Nephron (organoid): ENCODE measurements around the gene HRG.

Experiments used
- H3K27ac Mint-ChIP-seq, 3 experiments: 2 replicates each; pipeline ENCODE4 v1.8.0; 2020; ENCODE audit warnings: mixed read lengths in 3 of 3, mild to moderate bottlenecking in 2 of 3, moderate library complexity in 1 of 3
- H3K27me3 Mint-ChIP-seq: 2 replicates; pipeline ENCODE4 v1.8.0; 2021; ENCODE audit warnings: low read depth, mild to moderate bottlenecking, moderate library complexity, mixed read lengths
- H3K36me3 Mint-ChIP-seq: 2 replicates; pipeline ENCODE4 v1.8.0; 2020; ENCODE audit warnings: low read depth, mixed read lengths
- H3K4me1 Mint-ChIP-seq: 2 replicates; pipeline ENCODE4 v1.8.0; 2020; ENCODE audit warnings: mixed read lengths
- H3K4me3 Mint-ChIP-seq, 3 experiments: 2 replicates each; pipeline ENCODE4 v1.8.0; 2020; ENCODE audit warnings: mild to moderate bottlenecking in 3 of 3, mixed read lengths in 3 of 3, moderate library complexity in 2 of 3
- H3K9me3 Mint-ChIP-seq: 2 replicates; pipeline ENCODE4 v1.8.0; 2020; ENCODE audit warnings: mixed read lengths
- TF ChIP-seq, protein P1 (sequence below), 3 experiments: fragments of 200-600 bp; sonication (generic); IDR thresholded peaks; one replicate each; pipeline ENCODE4 v1.5.0; 2021; ENCODE audit warnings: antibody characterized with exemption in 3 of 3; ENCODE audit not compliant: unreplicated experiment in 3 of 3

The HRG gene

DNA sequence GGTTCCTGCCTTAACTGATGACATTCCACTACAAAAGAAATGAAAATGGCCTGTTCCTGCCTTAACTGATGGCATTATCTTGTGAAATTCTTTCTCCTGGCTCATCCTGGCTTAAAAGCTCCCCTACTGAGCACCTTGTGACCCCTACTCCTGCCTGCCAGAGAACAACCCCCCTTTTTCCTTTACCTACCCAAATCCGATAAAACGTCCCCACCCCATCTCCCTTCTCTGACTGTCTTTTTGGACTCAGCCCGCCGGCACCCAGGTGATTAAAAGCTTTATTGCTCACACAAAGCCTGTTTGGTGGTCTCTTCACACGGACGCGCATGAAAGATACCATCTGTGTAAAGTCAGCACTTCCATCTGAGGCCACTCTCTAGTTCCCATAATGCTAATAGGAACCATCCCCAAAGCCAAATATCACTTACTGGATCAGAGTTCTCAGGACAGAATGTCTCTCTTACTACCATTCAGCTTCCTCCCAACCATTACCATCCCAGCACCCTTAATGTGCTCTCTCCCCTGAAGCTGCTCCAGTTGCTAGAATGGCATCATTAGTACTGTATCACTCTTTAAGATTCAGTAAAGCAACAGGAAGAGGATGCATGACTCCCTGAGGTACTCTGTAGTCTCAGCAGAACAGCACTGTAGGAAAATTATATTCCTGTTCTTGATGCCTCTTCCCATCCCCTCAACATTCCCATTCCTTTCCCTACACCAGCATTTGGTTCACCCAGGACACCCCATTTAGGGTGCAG lies 2.3 kb upstream of the HRG start:
- Mint-ChIP-seq H3K4me1 (no peaks in the 10 kb centered on the region), H3K27ac (peak overlapping the region in 1 of 3 experiments; percentile 69), H3K9me3 (no peaks in the 10 kb centered on the region), H3K4me3 (no peak overlapping the region), H3K27me3 (peaks cover 6% of the 10 kb centered on the region), H3K36me3 (no peaks in the 10 kb centered on the region)
- TF ChIP-seq, protein P1, sequence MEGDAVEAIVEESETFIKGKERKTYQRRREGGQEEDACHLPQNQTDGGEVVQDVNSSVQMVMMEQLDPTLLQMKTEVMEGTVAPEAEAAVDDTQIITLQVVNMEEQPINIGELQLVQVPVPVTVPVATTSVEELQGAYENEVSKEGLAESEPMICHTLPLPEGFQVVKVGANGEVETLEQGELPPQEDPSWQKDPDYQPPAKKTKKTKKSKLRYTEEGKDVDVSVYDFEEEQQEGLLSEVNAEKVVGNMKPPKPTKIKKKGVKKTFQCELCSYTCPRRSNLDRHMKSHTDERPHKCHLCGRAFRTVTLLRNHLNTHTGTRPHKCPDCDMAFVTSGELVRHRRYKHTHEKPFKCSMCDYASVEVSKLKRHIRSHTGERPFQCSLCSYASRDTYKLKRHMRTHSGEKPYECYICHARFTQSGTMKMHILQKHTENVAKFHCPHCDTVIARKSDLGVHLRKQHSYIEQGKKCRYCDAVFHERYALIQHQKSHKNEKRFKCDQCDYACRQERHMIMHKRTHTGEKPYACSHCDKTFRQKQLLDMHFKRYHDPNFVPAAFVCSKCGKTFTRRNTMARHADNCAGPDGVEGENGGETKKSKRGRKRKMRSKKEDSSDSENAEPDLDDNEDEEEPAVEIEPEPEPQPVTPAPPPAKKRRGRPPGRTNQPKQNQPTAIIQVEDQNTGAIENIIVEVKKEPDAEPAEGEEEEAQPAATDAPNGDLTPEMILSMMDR (IDR thresholded peaks at IDR 0.05; ENCODE audit: unreplicated experiment in 3 of 3), result no peak

DNA sequence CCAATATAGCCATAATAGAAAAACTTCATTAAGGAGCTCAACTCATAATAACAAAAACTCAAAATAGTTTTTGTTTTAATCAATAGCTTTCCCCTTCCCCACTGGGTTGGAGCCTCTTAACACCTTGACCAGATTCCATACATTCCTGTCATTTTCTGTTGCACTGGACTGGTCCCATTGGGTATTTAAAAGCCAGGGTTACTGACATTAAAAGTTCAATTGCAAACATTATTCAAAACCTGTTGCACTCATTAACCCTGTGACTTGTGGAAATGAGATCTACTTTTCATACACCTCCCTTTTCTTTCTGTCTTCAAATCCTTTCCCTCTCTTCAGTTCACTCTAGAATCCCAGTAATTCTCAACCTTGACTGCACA lies 1.7 kb upstream of the HRG start:
- peak overlapping the region in 1 of 3 experiments; percentile 69 for H3K27ac Mint-ChIP-seq
- no peaks in the 10 kb centered on the region for H3K9me3 Mint-ChIP-seq
- H3K27me3 Mint-ChIP-seq, result peaks cover 6% of the 10 kb centered on the region
- no peaks in the 10 kb centered on the region for H3K36me3 Mint-ChIP-seq
- TF ChIP-seq, protein P1 (IDR thresholded peaks at IDR 0.05; ENCODE audit: unreplicated experiment in 3 of 3), result no peak
- no peaks in the 10 kb centered on the region for H3K4me1 Mint-ChIP-seq
- H3K4me3 Mint-ChIP-seq, result no peak overlapping the region

DNA sequence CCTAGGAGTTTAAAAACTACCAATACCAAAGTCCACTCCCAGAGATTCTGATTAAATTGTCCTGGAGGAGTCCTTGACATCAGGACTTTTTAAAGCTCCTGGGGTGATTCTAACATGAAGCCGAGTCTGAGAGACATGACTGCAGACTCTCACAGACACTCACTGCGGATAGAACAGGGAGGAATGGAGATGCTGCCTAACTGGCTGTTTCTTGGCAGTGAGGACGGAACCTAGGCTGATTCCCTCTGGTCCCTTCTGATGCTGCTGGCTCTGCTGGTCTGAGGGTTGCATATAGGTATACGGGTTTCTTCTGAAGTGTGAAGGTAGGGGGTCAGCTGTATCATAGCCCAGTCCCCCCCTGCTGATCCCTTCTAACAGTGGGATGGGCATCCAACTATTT lies 1.3 kb upstream of the HRG start:
- TF ChIP-seq, protein P1 (IDR thresholded peaks at IDR 0.05; ENCODE audit: unreplicated experiment in 3 of 3), result no peak
- H3K4me1 Mint-ChIP-seq, result no peaks in the 10 kb centered on the region
- H3K27ac Mint-ChIP-seq, result peak overlapping the region in 1 of 3 experiments; percentile 69
- no peaks in the 10 kb centered on the region for H3K36me3 Mint-ChIP-seq
- H3K4me3 Mint-ChIP-seq, result no peak overlapping the region
- no peaks in the 10 kb centered on the region for H3K9me3 Mint-ChIP-seq
- peaks cover 6% of the 10 kb centered on the region for H3K27me3 Mint-ChIP-seq

DNA sequence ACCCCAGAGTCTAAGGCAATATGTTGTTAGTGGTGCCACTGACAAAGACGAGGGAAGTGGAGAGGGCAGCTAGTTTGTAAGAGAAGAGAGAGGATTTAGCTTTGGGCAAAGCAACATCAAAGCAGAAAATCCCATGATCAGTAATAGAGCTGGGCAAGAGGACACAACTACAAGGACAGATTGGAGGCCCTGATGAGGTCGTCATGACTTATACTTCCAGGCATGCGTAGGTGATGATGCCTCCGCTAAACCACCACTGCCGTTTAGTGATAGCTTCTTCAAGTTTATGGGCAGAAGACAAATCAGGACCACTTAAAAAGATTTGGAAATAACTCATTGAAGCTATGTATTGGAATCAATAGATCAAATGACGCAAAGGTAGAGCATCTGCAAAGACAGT lies 2.6 kb downstream of the HRG start:
- Mint-ChIP-seq H3K4me1 (no peaks in the 10 kb centered on the region), H3K36me3 (no peaks in the 10 kb centered on the region), H3K9me3 (no peaks in the 10 kb centered on the region), H3K27me3 (peaks cover 10% of the 10 kb centered on the region), H3K4me3 (no peak overlapping the region), H3K27ac (no peak overlapping the region)
- TF ChIP-seq, protein P1 (IDR thresholded peaks at IDR 0.05; ENCODE audit: unreplicated experiment in 3 of 3), result no peak

DNA sequence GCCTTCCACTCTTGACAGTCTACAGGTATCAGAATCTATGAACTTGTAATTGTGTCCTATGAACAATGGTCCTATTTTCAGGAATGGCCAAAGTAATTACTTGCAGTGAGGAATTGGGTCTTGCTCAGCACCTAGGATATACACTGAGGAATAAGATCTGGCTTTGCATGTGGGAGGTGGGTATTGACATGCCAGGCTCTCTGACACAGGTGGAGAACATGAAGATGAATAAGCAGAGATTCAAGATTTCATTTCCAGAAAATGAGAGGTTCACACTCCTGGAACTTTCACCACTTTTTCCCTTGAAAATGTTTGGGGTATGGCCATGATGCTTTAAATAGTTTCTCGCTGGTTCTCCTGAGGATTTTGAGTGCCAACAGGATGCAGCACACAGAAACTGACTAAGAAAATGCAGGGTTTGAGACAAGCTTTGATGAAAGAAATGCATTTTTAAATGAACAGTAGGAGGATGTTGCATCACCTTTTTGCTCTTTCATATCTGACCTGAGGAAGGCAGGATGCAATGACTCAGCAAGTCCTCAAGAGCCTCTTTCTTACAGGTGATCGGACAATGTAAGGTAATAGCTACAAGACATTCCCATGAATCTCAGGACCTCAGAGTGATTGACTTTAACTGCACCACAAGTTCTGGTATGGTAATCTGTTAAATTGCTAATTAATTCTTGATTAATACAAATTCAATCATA lies 3.7 kb downstream of the HRG start:
- H3K4me1 Mint-ChIP-seq, result no peaks in the 10 kb centered on the region
- no peaks in the 10 kb centered on the region for H3K36me3 Mint-ChIP-seq
- H3K9me3 Mint-ChIP-seq, result no peaks in the 10 kb centered on the region
- TF ChIP-seq, protein P1 (IDR thresholded peaks at IDR 0.05; ENCODE audit: unreplicated experiment in 3 of 3), result no peak
- H3K27ac Mint-ChIP-seq, result no peak overlapping the region
- H3K4me3 Mint-ChIP-seq, result no peak overlapping the region
- H3K27me3 Mint-ChIP-seq, result peaks cover 14% of the 10 kb centered on the region
